Posterior cingulate gyrus (tissue), 11 donors: Measurements from ENCODE around the gene ZNF184.

ENCODE experiments used
- DNase-seq, 10 donors: peaks; one replicate each; pipeline versions ENCODE4 v3.0.0 to v3.0.0-alpha.2; 2020 to 2021; ENCODE audit warnings: mixed read lengths in 3 of 10
- intact Hi-C: fragments of 100-400 bp; cut with DNase I; formaldehyde crosslinking; loops from one replicate; pipeline ENCODE4 v1.15.1; 2023

Gene ZNF184

DNA sequence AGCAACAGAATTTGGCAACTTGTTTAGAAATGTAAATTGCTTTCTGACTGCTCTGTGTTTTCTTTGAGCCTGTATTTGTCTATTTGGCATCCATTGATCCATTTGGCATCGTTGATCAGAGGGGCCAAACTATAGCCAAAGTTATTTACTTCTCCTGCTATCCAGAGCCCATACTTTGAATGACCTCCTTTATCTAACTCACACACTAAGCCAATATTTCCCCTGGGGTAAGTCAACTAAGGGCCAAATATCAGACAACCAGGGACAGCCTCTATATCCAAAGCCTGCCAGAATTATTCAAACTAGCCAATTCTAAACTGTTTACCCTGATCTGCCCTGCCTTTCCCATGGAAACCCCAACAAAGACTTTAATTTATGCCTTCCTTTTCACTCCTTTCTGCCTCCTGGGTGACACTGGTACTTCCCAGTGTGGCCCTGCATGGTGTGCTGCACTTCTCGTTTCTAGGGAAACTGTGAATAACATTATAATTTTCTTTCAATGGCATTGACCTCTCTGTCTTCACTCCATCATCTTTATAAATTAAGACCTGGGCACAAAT, 19.8 kb upstream of the ZNF184 start:
- no peak for DNase-seq
- intact Hi-C loops = no loop called here

GRCh38 chr6:27479319-27480182, 6.6 kb upstream of the ZNF184 start:
- intact Hi-C loops = loop anchor here (5.0 kb wide), 1 partner anchor 38 kb away; no protein-coding TSS in a partner anchor
- peak; percentile 33 to 94 (median 74) for DNase-seq

DNA sequence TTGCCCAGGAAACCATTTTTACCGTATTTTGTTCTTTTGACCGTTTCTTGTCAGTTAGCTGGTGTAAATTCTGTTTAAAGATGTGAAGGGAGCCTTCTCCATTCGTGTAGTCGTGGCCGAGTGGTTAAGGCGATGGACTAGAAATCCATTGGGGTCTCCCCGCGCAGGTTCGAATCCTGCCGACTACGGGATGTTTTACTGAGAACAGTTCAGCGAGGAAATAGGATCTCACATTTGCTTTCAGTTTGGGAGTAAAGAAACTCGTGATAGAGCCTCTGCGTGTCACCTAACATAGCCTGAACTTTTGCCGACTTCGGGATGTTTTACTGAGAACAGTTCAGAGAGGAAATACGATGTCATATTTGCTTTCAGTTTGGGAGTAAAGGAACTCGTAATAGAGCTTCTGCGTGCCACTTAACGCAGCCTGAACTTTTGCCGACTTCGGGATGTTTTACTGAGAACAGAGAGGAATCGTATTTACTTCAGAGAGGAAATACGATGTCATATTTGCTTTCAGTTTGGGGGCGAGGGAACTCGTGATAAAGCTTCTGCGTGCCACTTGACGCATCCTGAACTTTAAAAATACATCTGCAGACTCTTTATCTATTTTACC, 5.9 kb upstream of the ZNF184 start:
- intact Hi-C loops = loop anchor here (5.0 kb wide), 1 partner anchor 38 kb away; no protein-coding TSS in a partner anchor
- DNase-seq = peak; percentile 79 to 98 (median 85)

- no peak for DNase-seq
- intact Hi-C loops = loop anchor here (5.0 kb wide), 1 partner anchor 39 kb away; no protein-coding TSS in a partner anchor
Observed at GRCh38 chr6:27478141-27478705, 5.3 kb upstream of the ZNF184 start.

GRCh38 chr6:27477318-27478013, 4.6 kb upstream of the ZNF184 start:
- intact Hi-C loops = loop anchor here (5.0 kb wide), 1 partner anchor 40 kb away; no protein-coding TSS in a partner anchor
- DNase-seq = no peak

- intact Hi-C loops = loop anchor here (5.0 kb wide), 1 partner anchor 41 kb away; no protein-coding TSS in a partner anchor
- DNase-seq = no peak
Observed at GRCh38 chr6:27476090-27476489, 3.2 kb upstream of the ZNF184 start.

- no peak for DNase-seq
- intact Hi-C loops = loop anchor here (5.0 kb wide), 1 partner anchor 43 kb away; no protein-coding TSS in a partner anchor
Observed at GRCh38 chr6:27474672-27475071, 1.8 kb upstream of the ZNF184 start.

- DNase-seq = no peak
- intact Hi-C loops = no loop called here
Observed at GRCh38 chr6:27474172-27474465, 1.2 kb upstream of the ZNF184 start.

GRCh38 chr6:27472182-27472616, 706 bp downstream of the ZNF184 start:
- peak in 7 of 10 donors; percentile 15 to 86 (median 47) for DNase-seq
- intact Hi-C loops = loop anchor here (2.0 kb wide), 1 partner anchor 83 kb away; the partner anchor contains the start of gene ZNF391

DNA sequence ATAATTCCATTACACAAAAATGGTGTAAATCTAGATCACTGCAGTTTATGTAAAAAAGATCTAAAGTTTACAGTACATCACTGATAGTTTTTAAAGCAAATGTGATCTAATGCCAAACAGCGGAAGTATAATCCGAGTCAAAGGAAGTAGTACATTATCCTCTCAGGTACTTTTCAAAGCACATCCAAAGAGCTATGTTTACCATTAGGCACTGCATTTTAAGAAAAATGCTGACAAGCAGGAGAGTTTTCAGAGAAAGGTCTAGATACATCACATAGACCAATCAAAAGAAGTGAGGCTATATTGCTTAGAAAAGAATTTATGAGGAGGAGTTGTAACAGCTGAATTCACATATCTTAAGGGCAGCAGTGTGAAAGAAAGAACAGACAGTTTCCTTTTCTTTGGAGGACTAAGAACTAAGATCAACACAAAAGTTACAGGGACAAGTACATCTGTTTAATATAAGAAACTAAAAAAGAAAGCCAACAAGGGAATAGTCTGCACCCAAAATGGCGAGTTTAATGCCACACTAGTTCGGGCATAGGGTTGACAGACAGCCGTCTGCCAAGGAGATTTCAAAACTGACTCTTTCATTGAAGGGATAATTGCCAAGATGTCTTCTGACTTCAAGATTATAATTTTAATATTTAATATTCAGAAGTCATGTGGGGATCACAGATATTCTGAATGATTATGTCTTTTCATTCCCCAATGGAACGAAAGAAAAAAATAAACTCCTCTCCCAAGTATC, 1.4 kb downstream of the ZNF184 start:
- intact Hi-C loops = loop anchor here (2.0 kb wide), 1 partner anchor 83 kb away; the partner anchor contains the start of gene ZNF391
- no peak for DNase-seq

DNA sequence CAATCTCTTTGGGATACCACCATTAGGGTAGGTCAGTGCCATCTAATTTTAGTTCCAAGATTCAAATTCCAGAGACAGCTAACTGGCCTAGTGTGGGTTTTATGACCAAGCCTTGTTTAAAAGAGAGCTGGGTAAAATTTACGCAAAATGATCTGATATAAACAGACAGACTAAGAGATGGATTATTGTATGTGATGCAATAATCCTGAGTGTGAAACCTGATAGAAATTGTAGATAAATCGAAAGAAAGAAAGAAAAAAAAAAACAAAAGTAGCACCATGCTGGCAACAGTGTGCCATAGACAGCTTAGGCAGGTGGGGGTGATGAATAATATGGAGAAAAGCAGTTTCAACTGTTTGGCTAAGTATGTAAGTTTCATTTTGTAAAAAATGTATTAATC, 2.9 kb downstream of the ZNF184 start:
- DNase-seq = no peak
- intact Hi-C loops = no loop called here

DNA sequence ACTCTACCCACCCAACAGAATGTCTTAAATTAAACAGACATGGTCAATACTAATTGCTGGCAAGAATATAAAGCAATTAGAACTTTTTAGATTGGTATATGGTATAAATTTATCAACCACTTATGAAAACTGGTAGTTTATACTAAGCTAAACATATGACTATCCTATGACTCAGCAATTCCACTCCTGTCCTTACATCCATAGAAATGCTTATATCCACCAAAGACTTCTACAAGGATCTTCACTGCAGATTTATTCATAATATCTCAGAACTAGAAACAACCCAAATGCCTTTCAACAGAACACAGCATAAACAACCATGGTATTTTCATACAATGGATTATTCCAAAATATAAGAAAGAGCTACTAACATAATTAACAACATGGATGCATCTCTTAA, 4.6 kb downstream of the ZNF184 start:
- DNase-seq = no peak
- intact Hi-C loops = no loop called here

DNA sequence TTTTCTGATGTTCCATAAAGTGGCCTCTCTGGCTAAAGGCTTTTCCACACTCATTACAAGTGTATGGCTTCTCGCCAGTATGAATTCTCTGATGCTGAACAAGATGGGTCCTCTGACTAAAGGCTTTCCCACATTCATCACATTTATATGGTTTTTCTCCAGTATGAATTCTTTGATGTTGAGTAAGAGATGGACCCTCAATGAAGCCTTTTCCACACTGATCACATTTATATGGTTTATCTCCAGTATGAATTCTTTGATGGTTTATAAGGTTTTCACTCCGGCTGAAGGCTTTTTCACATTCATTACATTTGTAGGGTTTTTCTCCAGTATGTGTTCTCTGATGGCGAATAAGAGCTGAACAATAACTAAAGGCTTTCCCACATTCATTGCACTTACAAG, 20.4 kb downstream of the ZNF184 start:
- intact Hi-C loops = no loop called here
- no peak for DNase-seq

DNA sequence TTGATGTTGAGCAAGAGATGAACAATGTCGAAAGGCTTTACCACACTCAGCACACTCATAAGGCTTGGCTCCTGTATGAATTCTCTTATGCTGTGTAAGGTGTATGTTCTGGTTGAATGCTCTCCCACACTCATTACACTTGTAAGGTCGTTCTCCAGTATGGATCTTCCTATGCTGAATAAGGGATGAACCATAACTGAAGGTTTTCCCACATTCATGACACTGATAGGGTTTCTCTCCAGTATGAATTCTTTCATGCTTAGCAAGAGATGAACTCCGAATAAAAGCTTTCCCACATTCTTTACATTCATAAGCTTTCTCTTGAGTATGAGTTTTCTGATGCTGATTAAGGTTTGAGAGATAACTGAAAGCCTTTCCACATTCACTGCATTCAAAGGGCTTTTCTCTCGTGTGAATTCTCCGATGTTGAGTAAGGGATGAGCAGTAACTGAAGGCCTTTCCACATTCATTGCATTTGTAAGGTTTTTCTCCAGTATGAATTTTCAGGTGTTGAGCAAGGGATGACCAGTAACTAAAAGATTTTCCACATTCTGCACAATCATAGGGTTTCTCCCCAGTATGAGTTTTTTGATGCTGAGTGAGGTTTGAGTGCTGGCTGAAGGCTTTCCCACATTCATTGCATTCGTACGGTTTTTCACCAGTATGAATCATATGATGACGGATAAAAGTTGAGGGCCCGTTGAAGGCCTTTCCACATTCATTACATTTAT, 21.1 kb downstream of the ZNF184 start:
- DNase-seq = no peak
- intact Hi-C loops = no loop called here

DNA sequence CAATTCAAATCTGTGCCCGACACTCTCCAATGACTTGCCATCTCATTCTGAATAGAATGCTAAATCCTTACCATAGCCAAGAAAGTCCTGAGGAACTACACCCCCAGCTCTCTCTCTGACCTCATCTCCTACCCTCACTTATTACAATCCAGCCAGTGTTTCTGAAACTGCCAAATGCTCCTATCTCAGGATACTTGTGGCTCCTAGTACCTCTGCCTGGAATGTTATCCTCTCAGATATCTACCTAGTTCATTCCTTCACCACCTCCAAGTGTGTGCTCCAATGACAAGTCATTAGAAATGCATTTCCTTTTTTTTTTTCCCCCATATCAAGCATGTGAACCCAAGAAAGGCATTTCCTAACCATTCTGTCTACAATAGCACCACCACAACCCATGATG, 24.4 kb downstream of the ZNF184 start:
- intact Hi-C loops = no loop called here
- no peak for DNase-seq

- peak in 2 of 10 donors; percentile 12 to 14 for DNase-seq
- intact Hi-C loops = no loop called here
Observed at GRCh38 chr6:27442932-27443331, 30.0 kb downstream of the ZNF184 start.

- DNase-seq = no peak
- intact Hi-C loops = no loop called here
Observed at GRCh38 chr6:27441001-27441400, 31.9 kb downstream of the ZNF184 start.

GRCh38 chr6:27439371-27439770, 33.5 kb downstream of the ZNF184 start:
- intact Hi-C loops = no loop called here
- DNase-seq = no peak

GRCh38 chr6:27433714-27434113, 39.2 kb downstream of the ZNF184 start:
- intact Hi-C loops = no loop called here
- DNase-seq = no peak
